Measurements from ENCODE around the gene SLC35A5. TPM values are rescaled to one million over a fixed set of nuclear protein-coding genes. Genes with fewer than 3 reads are reported as not detected.
A peak's percentile ranks its signal among the peaks of the same experiment; 100 is the strongest.
"Not testable (repeated sequence)": the region's sequence is repeated elsewhere in the genome, so short reads cannot be mapped to it uniquely, and the experiment has no call there.

SLC35A5 gene
- total RNA-seq, 1 experiment from 2014 or later, result 39.2 TPM

GRCh38 chr3:112561484-112561733 is 436 bp upstream of the SLC35A5 start (continued):
- TF ChIP-seq FOXP4 (CRISPR knock-in tag; IDR thresholded peaks at IDR 0.05) (no peak), ZNF416 (CRISPR knock-in tag; IDR thresholded peaks at IDR 0.05) (no peak), JUN (CRISPR knock-in tag; IDR thresholded peaks at IDR 0.05) (no peak), ZNF532 (CRISPR knock-in tag; IDR thresholded peaks at IDR 0.05; ENCODE audit: borderline replicate concordance) (no peak), CDX4 (CRISPR knock-in tag; IDR thresholded peaks at IDR 0.05; ENCODE audit: borderline replicate concordance) (no peak), AFF4 (CRISPR knock-in tag; IDR thresholded peaks at IDR 0.05; ENCODE audit: borderline replicate concordance) (no peak), ERG (CRISPR knock-in tag; IDR thresholded peaks at IDR 0.05) (no peak), TEAD1 (CRISPR knock-in tag; IDR thresholded peaks at IDR 0.05) (no peak)

GRCh38 chr3:112564247-112564939 is 2.5 kb downstream of the SLC35A5 start:
- Mint-ChIP-seq H3K4me1 (peaks cover 37% of the 10 kb centered on the region), H3K27ac (peak overlapping the region; percentile 84), H3K4me3 (peak overlapping the region; percentile 96), H3K36me3 (peaks cover 27% of the 10 kb centered on the region)
- POLR2A ChIA-PET; ATAC-seq; CTCF ChIA-PET; H3K9me3 Mint-ChIP-seq; H3K27me3 Mint-ChIP-seq (ENCODE audit: low read depth): not testable (repeated sequence)
- DNase-seq (ENCODE audit: low spot score), result peak; percentile 52
- TF ChIP-seq ETV6 (CRISPR knock-in tag; IDR thresholded peaks at IDR 0.05), result 0 out of 2 replicates have a peak, but pooled peaks have one; percentile 47

GRCh38 chr3:112564940-112565305 is 3.1 kb downstream of the SLC35A5 start:
- peaks cover 31% of the 10 kb centered on the region for H3K4me1 Mint-ChIP-seq
- H3K9me3 Mint-ChIP-seq, result no peaks in the 10 kb centered on the region
- peak overlapping the region; percentile 84 for H3K27ac Mint-ChIP-seq
- ChIA-PET POLR2A (interaction anchor here (0.6 kb wide), 1 partner anchor 13 kb away, joined by 3 read pairs; no protein-coding TSS in a partner anchor), CTCF (no interaction called here)
- H3K4me3 Mint-ChIP-seq, result peak overlapping the region; percentile 96; the same call in 1 of the 2 replicates
- no peak for TF ChIP-seq AFF4 (CRISPR knock-in tag; IDR thresholded peaks at IDR 0.05; ENCODE audit: borderline replicate concordance)
- TF ChIP-seq ETV6 (CRISPR knock-in tag; IDR thresholded peaks at IDR 0.05), result 0 out of 2 replicates have a peak, but pooled peaks have one; percentile 0
- H3K27me3 Mint-ChIP-seq (ENCODE audit: low read depth), result no peaks in the 10 kb centered on the region
- H3K36me3 Mint-ChIP-seq, result peaks cover 30% of the 10 kb centered on the region
- DNase-seq (ENCODE audit: low spot score) (no peak), ATAC-seq (no peak)
